ENCODE data around the gene HDGFL2.

The HDGFL2 gene

GRCh38 chr19:4472174-4472974, at the start of gene HDGFL2:
Gene HDGFL2 (plus strand): TSS chr19:4472297. CDS start chr19:4472351, 54 bp downstream.
- no peak for DNase-seq

DNA sequence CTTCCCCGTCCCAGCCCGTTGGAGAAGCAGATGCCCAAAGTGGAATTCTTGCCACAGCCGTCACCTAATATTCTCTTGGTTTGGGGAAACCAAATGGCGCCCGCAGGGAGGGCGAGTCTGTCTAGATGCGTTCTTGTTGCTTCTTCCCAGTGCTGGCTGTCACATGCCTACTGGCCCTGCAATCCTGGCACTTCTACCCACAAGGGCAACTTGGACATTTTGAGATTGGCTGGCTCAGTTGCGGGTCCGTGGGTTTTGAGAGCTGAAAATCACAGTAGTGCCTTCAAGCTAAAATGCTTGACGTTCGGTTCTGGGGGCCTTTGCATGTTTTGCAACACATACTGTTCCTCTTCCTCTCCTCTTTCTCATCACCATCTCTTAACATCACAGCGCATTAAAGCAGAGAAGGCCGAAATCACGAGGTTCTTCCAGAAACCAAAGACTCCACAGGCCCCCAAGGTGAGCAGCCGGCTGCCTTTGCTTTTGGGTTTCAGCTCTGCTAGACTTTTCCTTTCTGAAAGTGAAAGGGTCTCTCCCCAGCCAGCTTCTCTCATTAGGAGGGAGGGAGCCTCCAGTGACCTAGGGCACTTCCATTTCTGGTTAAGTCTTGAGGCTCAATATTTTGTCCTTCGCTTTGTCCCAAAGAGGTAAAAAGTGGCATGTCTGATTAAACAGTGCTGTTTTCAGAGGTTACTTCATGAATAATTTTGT, 48.5 kb upstream of the HDGFL2 start:
- DNase-seq = no peak

GRCh38 chr19:4425537-4425936, 46.6 kb upstream of the HDGFL2 start:
- no peak for DNase-seq

DNA sequence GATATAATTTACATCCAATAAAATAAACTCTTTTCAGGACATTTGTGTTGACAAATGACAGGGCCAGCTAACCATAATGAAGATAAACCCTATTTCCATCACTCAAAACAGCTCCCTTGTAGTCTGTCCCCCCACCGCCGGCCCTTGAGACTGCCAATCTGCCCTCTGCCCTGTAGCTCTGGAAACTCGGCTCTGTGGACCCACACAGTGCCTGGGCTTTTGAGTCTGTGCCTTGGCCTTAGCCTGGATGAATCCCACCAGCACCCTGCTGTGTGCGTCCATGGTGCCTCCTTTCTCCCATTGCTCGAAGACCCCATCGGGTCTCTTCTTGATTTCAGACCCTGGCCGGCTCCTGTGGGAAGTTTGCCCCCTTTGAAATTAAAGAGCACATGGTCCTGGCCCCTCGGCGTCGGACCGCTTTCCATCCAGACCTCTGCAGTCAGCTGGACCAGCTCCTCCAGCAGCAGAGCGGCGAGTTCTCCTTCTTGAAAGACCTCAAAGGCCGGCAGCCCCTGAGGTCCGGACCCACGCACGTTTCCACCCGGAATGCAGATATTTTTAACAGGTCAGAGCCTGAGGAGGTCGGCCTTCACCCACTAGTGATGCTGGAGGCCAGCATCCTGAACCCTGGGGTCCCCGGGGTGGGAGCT, 43.6 kb upstream of the HDGFL2 start:
- DNase-seq = no peak

- no peak for DNase-seq
Observed at GRCh38 chr19:4429256-4429655, 42.8 kb upstream of the HDGFL2 start.

DNA sequence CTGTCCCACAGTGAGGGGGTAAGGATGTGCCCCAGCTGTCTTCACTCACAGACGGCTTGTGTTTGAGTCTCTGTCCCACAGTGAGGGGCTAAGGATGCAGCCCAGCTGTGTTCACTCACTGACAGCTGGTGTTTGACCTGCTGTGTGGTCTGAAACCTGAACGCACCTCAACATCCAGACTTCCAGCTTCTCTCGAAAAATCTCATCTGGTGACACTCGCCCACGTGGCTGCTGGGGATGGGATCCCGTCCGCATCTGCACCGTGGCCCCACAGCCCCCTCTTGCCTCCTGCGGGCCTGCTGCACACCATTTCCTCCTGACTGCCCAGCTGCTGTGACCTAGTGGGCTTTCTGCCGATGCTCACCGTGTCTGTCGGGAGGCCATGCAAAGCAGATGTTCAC, 42.3 kb upstream of the HDGFL2 start:
- DNase-seq = no peak

GRCh38 chr19:4430760-4431159, 41.3 kb upstream of the HDGFL2 start:
- DNase-seq = no peak

GRCh38 chr19:4431296-4431695, 40.8 kb upstream of the HDGFL2 start:
- no peak for DNase-seq

GRCh38 chr19:4431808-4432674, 40.1 kb upstream of the HDGFL2 start:
- no peak for DNase-seq

DNA sequence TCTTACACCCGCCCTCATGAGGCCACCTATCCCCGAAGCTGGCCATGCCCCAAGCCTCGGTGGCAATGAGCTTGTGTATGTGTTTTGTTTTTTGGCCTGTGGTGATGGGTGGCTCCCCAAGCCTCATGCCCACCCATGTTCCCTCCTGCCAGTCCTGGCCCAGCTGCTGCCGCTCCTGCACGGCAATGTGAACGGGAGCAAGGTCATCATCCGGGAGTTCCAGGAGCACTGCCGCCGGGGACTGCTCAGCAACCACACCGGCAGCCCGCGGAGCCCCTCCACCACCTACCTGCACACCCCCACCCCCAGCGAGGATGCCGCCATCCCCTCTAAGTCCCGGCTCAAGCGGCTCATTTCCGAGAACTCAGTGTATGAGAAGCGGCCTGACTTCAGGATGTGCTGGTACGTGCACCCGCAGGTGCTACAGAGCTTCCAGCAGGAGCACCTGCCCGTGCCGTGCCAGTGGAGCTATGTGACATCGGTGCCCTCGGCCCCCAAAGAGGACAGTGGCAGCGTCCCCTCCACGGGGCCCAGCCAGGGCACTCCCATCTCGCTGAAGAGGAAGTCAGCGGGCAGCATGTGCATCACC, 39.1 kb upstream of the HDGFL2 start:
- no peak for DNase-seq

DNA sequence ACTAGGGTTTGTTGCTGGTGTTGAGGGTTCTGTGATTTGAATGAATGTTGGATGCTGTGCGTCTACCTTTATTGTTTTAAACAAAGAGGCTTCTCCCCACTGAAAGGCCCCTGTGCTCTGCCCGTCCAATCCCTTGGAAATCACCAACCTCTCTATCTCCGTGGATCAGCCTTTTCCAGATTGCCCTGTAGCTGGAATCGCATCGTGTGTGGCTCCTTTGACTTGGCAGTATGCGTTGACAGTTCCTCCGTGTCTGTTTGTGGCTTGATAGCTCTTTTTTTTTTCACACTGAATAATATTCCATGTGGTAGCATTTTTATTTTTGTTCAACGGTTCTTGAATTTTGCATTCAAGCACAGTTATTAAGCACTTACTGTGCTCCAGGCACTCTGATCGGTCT, 37.7 kb upstream of the HDGFL2 start:
- DNase-seq = no peak

- DNase-seq = no peak
Observed at GRCh38 chr19:4436231-4436630, 35.9 kb upstream of the HDGFL2 start.

DNA sequence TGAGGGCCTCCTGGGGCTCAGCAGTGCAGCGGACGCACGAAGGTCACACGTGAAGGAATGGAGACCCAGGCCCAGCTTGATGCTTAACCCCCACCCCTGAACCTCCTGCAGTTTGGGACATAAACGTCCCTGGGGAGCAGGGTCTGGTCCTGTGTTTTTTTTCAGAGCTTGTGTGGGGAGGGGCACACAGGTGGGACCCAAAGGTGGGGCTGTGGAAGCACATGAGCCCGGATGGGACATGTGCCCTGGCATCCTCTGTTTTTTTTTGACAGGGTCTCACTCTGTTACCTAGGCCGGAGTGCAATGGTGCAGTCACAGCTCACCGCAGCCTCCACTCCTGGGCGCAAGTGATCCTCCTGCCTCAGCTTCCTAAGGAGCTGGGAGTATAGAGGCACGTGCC, 35.0 kb upstream of the HDGFL2 start:
- no peak for DNase-seq

GRCh38 chr19:4439243-4439642, 32.9 kb upstream of the HDGFL2 start:
- DNase-seq = no peak

- no peak for DNase-seq
Observed at GRCh38 chr19:4441994-4442818, 29.9 kb upstream of the HDGFL2 start.

- no peak for DNase-seq
Observed at GRCh38 chr19:4442819-4443146, 29.3 kb upstream of the HDGFL2 start.

GRCh38 chr19:4443188-4443587, 28.9 kb upstream of the HDGFL2 start:
- DNase-seq = no peak

DNA sequence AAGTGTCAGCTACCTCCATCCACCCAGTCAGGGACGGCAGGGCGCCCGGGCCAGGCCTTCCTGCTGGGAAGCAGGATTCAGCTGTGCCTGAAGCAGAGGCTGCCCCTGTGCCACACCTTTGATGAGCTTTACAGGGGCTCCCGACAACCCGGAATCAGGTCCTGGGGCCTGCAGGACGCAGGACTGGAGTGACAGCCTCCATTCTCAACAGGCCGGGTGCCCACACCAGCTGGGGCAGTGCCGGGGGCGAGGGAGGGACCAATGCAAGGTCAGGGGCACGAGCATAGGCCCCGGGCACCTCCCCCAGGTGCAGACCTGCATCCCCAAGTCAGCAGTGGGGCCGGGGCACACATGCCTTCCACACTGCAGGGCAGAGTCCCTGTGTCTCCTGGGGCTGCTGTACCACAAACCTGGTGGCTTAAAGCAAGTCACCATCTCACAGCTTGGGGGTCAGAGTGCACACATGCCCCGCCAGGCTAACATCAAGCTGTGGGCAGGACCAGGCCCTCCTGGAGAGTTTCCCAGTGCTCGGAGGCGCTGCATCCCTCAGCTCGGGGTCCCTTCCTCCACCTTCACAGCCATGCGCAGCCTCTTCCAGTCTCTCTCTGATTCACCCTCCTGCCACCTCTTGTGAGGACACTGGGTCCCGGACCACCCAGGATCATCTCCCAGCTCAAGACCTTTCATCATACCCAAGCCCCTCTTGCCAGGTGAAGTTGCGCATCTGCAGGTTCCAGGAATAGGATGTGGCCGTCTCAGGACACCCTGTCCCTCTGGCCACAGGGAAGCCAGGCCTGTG, 27.9 kb upstream of the HDGFL2 start:
- no peak for DNase-seq

- DNase-seq = no peak
Observed at GRCh38 chr19:4444765-4445741, 27.0 kb upstream of the HDGFL2 start.

All from SW 1271 (cell line).